ENCODE results near the gene MGLL.

The MGLL gene

GRCh38 chr3:127865941-127866340 lies 43.6 kb upstream of the MGLL start:
- H3K4me1 ChIP-seq (ENCODE audit: low read length), result peaks cover 15% of the 10 kb centered on the region
- TF ChIP-seq CTCF (IDR thresholded peaks at IDR 0.05; ENCODE audit: low read depth, low read length) (no peak), EZH2phosphoT487 (IDR thresholded peaks at IDR 0.05; ENCODE audit: low read depth) (no peak)
- no peak overlapping the region for H3K27ac ChIP-seq (ENCODE audit: low read length)
- H3K4me3 ChIP-seq (ENCODE audit: low read length), result no peak overlapping the region
- H4K20me1 ChIP-seq (ENCODE audit: insufficient read depth, low read length), result no peaks in the 10 kb centered on the region
- H3K9ac ChIP-seq (ENCODE audit: low read length), result no peak overlapping the region
- no peak overlapping the region for H3K4me2 ChIP-seq (ENCODE audit: low read length)
- H3K36me3 ChIP-seq (replicated peaks; ENCODE audit: low read depth, low read length), result no peaks in the 10 kb centered on the region
- no peak overlapping the region for H2AFZ ChIP-seq (ENCODE audit: low read depth, low read length)
- H3K27me3 ChIP-seq (ENCODE audit: low read depth, low read length), result no peaks in the 10 kb centered on the region
- no peaks in the 10 kb centered on the region for H3K79me2 ChIP-seq (ENCODE audit: low read length)
- H3K9me3 ChIP-seq (ENCODE audit: insufficient read depth, low read length), result no peaks in the 10 kb centered on the region

DNA sequence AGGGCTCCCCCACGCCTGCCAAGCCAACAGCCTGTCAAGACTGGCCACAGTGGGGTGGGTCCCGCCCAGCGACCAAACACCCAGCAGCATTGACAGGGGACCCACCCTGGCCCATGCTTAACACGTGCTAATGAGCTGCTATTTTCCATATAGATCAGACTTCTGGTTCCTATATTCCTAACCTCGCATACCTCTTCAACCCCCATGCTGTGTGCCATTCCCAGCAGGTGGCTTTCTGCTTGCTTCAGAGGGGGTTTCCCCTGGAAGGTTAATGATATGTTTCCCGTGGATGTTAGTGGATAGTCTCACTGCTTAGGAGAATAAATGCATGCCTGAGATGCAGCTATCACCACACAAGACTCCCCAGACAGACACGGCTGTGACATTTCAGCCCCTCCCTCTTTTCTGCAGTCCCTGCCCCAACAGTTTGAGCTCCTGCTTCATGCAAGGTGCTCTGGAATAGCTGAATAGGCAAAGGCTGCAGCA lies 37.9 kb upstream of the MGLL start:
- Histone ChIP-seq H3K9ac (ENCODE audit: low read length) (no peak overlapping the region), H3K27me3 (ENCODE audit: low read depth, low read length) (no peaks in the 10 kb centered on the region), H3K4me2 (ENCODE audit: low read length) (no peak overlapping the region), H3K9me3 (ENCODE audit: insufficient read depth, low read length) (no peaks in the 10 kb centered on the region), H2AFZ (ENCODE audit: low read depth, low read length) (no peak overlapping the region), H3K27ac (ENCODE audit: low read length) (no peak overlapping the region), H3K4me3 (ENCODE audit: low read length) (no peak overlapping the region), H3K4me1 (ENCODE audit: low read length) (peaks cover 18% of the 10 kb centered on the region), H4K20me1 (ENCODE audit: insufficient read depth, low read length) (no peaks in the 10 kb centered on the region), H3K79me2 (ENCODE audit: low read length) (no peaks in the 10 kb centered on the region), H3K36me3 (replicated peaks; ENCODE audit: low read depth, low read length) (no peaks in the 10 kb centered on the region)
- TF ChIP-seq EZH2phosphoT487 (IDR thresholded peaks at IDR 0.05; ENCODE audit: low read depth), result no peak
- no peak for TF ChIP-seq CTCF (IDR thresholded peaks at IDR 0.05; ENCODE audit: low read depth, low read length)

DNA sequence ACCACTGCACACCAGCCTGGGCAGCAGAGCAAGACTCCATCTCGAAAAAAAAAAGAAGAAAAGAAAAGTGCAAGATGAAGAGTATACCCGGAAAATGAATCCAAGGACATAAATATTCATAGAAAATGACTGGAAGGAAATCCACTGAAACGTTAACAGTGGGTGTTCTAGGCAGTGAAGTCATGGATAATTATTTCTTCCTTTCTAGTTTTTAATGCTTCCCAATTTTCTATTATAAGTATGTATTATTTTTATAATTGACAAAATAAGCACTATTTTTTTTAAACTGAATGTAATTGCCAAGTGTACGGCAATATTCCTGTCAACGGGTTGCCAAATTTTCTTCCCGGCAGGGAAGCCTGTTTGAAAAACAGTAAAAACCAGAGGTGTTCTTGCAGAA lies 37.4 kb upstream of the MGLL start:
- TF ChIP-seq CTCF (IDR thresholded peaks at IDR 0.05; ENCODE audit: low read depth, low read length) (no peak), EZH2phosphoT487 (IDR thresholded peaks at IDR 0.05; ENCODE audit: low read depth) (no peak)
- no peaks in the 10 kb centered on the region for H3K27me3 ChIP-seq (ENCODE audit: low read depth, low read length)

DNA sequence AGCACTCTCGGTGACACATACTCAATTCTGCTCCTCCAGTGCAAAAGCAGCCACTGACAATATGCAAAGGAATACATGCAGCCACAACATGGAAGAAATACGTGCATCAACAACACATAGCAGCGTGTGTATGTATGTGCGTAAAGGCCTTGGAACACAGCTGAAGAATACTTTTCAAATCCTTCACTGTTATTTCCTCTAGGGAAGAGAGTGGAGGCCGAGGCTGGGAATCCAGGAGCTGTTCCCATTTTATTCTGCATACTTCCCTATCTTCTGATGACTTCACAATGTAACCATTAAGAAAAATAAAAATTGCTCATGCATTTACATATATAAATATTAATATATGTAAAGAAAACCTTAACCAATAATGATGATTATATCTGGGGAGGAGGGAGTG lies 36.6 kb upstream of the MGLL start:
- Histone ChIP-seq H3K27me3 (ENCODE audit: low read depth, low read length) (no peaks in the 10 kb centered on the region), H3K79me2 (ENCODE audit: low read length) (no peaks in the 10 kb centered on the region), H3K9ac (ENCODE audit: low read length) (no peak overlapping the region), H3K4me3 (ENCODE audit: low read length) (no peak overlapping the region), H3K27ac (ENCODE audit: low read length) (no peak overlapping the region), H4K20me1 (ENCODE audit: insufficient read depth, low read length) (no peaks in the 10 kb centered on the region), H3K36me3 (replicated peaks; ENCODE audit: low read depth, low read length) (no peaks in the 10 kb centered on the region), H3K4me1 (ENCODE audit: low read length) (peaks cover 9% of the 10 kb centered on the region), H3K4me2 (ENCODE audit: low read length) (no peak overlapping the region), H3K9me3 (ENCODE audit: insufficient read depth, low read length) (no peaks in the 10 kb centered on the region), H2AFZ (ENCODE audit: low read depth, low read length) (no peak overlapping the region)
- TF ChIP-seq EZH2phosphoT487 (IDR thresholded peaks at IDR 0.05; ENCODE audit: low read depth) (no peak), CTCF (IDR thresholded peaks at IDR 0.05; ENCODE audit: low read depth, low read length) (no peak)

More for the DNA sequence above, 37.4 kb upstream of the MGLL start:
- peaks cover 13% of the 10 kb centered on the region for H3K4me1 ChIP-seq (ENCODE audit: low read length)
- no peaks in the 10 kb centered on the region for H3K79me2 ChIP-seq (ENCODE audit: low read length)
- no peaks in the 10 kb centered on the region for H3K9me3 ChIP-seq (ENCODE audit: insufficient read depth, low read length)
- H3K4me2 ChIP-seq (ENCODE audit: low read length), result no peak overlapping the region
- no peaks in the 10 kb centered on the region for H3K36me3 ChIP-seq (replicated peaks; ENCODE audit: low read depth, low read length)
- no peak overlapping the region for H3K27ac ChIP-seq (ENCODE audit: low read length)
- no peak overlapping the region for H3K4me3 ChIP-seq (ENCODE audit: low read length)
- H2AFZ ChIP-seq (ENCODE audit: low read depth, low read length), result no peak overlapping the region
- no peak overlapping the region for H3K9ac ChIP-seq (ENCODE audit: low read length)
- no peaks in the 10 kb centered on the region for H4K20me1 ChIP-seq (ENCODE audit: insufficient read depth, low read length)

Data from OCI-LY3 (cell line).